NCI-H2107 treated with DMSO at 0.1 percent for 48 hours (cell line): ENCODE results near the gene MSH2.

ENCODE experiments used
- DNase-seq: peaks from one replicate; lab custom pipeline; 2025; ENCODE audit not compliant: unreplicated experiment; lab: John Stamatoyannopoulos, UW

MSH2 gene

GRCh38 chr2:47504174-47504810 lies 101.3 kb downstream of the MSH2 start:
- no peak for DNase-seq

GRCh38 chr2:47506024-47506423 lies 103.1 kb downstream of the MSH2 start:
- DNase-seq = no peak

GRCh38 chr2:47506436-47506835 lies 103.5 kb downstream of the MSH2 start:
- no peak for DNase-seq

- DNase-seq = no peak
Measured at GRCh38 chr2:47508080-47508479, 105.1 kb downstream of the MSH2 start.

- DNase-seq = no peak
Measured at GRCh38 chr2:47508641-47509040, 105.7 kb downstream of the MSH2 start.

GRCh38 chr2:47509250-47509649 lies 106.3 kb downstream of the MSH2 start:
- no peak for DNase-seq

GRCh38 chr2:47509821-47510385 lies 106.9 kb downstream of the MSH2 start:
- no peak for DNase-seq

- DNase-seq = no peak
Measured at GRCh38 chr2:47510745-47511144, 107.8 kb downstream of the MSH2 start.

- no peak for DNase-seq
Measured at GRCh38 chr2:47512581-47513083, 109.7 kb downstream of the MSH2 start.

GRCh38 chr2:47513981-47514520 lies 111.1 kb downstream of the MSH2 start:
- DNase-seq = no peak

- no peak for DNase-seq
Measured at GRCh38 chr2:47516360-47517104, 113.6 kb downstream of the MSH2 start.

GRCh38 chr2:47518497-47519146 lies 115.7 kb downstream of the MSH2 start:
- no peak for DNase-seq

GRCh38 chr2:47519147-47519537 lies 116.2 kb downstream of the MSH2 start:
- DNase-seq = no peak

- no peak for DNase-seq
Measured at GRCh38 chr2:47519604-47520301, 116.8 kb downstream of the MSH2 start.

- peak; percentile 4 for DNase-seq
Measured at GRCh38 chr2:47520302-47520630, 117.3 kb downstream of the MSH2 start.

GRCh38 chr2:47520825-47521665 lies 118.1 kb downstream of the MSH2 start:
- DNase-seq = peak; percentile 90

GRCh38 chr2:47521666-47522285 lies 118.8 kb downstream of the MSH2 start:
- no peak for DNase-seq

GRCh38 chr2:47525167-47525566 lies 122.2 kb downstream of the MSH2 start:
- DNase-seq = no peak

- DNase-seq = no peak
Measured at GRCh38 chr2:47528455-47528854, 125.5 kb downstream of the MSH2 start.

GRCh38 chr2:47528874-47529273 lies 125.9 kb downstream of the MSH2 start:
- no peak for DNase-seq
